ENCODE results near the gene TRMT6. TPM values are rescaled to one million over a fixed set of nuclear protein-coding genes. Genes with fewer than 3 reads are reported as not detected.
A peak's percentile ranks its signal among the peaks of the same experiment; 100 is the strongest.

TRMT6 gene
- polyA plus RNA-seq, 2 of the 4 experiments (the other 2 are of a cell fraction) = 37.4 to 43.1 TPM

GRCh38 chr20:5973971-5974370, 23.6 kb upstream of the TRMT6 start:
- DNase-seq (ENCODE audit: low read depth in 1 of 2, low spot score in 1 of 2) (no peak), FAIRE-seq (peak; percentile 32), ATAC-seq (no peak)
- CTCF ChIA-PET = interaction anchor here (1.4 kb wide), 1 partner anchor 445 kb away, joined by 6 read pairs; no protein-coding TSS in a partner anchor
- POLR2A ChIA-PET = no interaction called here
- WGBS (ENCODE audit: missing lambda C conversion rate) = 94% methylated on average over 4 of the region's 4 CpGs
- peaks cover 54% of the 10 kb centered on the region for H3K4me1 ChIP-seq
- no peak overlapping the region for H3K4me3 ChIP-seq
- H3K9me3 ChIP-seq = no peaks in the 10 kb centered on the region
- peak overlapping the region; percentile 68 for H3K4me2 ChIP-seq
- peak overlapping the region; percentile 74 to 86 for H3K27ac ChIP-seq
- no peak for TF ChIP-seq BHLHE40 (IDR thresholded peaks at IDR 0.05; ENCODE audit: low read depth, low read length)
- TF ChIP-seq RCOR1 (IDR thresholded peaks at IDR 0.05; ENCODE audit: low read depth, low read length) = no peak
- TF ChIP-seq PBX3 (IDR thresholded peaks at IDR 0.05) = no peak
- TF ChIP-seq ESRRA (IDR thresholded peaks at IDR 0.05; ENCODE audit: borderline replicate concordance, low read length) = no peak
- no peak for TF ChIP-seq RNF2 (IDR thresholded peaks at IDR 0.05; ENCODE audit: borderline replicate concordance, low read depth)
- TF ChIP-seq USF2 (IDR thresholded peaks at IDR 0.05) = no peak
- TF ChIP-seq POLR2A (IDR thresholded peaks at IDR 0.05; ENCODE audit: low read length) = no peak
- TF ChIP-seq PHF8 (IDR thresholded peaks at IDR 0.05; ENCODE audit: borderline replicate concordance, low read depth) = no peak
- no peak for TF ChIP-seq TP53 (CRISPR knock-in tag; IDR thresholded peaks at IDR 0.05)
- no peak for TF ChIP-seq HMGXB4 (CRISPR knock-in tag; IDR thresholded peaks at IDR 0.05; ENCODE audit: borderline replicate concordance)
- TF ChIP-seq RARB (CRISPR knock-in tag; IDR thresholded peaks at IDR 0.05) = no peak
- no peak for TF ChIP-seq E2F6 (IDR thresholded peaks at IDR 0.05; ENCODE audit: borderline replicate concordance, low read depth)
- TF ChIP-seq EHMT2 (IDR thresholded peaks at IDR 0.05; ENCODE audit: low read depth) = no peak
- no peak for TF ChIP-seq EHF (CRISPR knock-in tag; IDR thresholded peaks at IDR 0.05)
- TF ChIP-seq HOXB5 (CRISPR knock-in tag; IDR thresholded peaks at IDR 0.05) = no peak
- TF ChIP-seq RAD21 (conservative IDR thresholded peaks at IDR 0.05 in 1 of 2, IDR thresholded peaks at IDR 0.05 in 1 of 2) = no peak
- TF ChIP-seq MAFK (IDR thresholded peaks at IDR 0.05; ENCODE audit: partially characterized antibody) = no peak
- no peak for TF ChIP-seq GATA3 (IDR thresholded peaks at IDR 0.05; ENCODE audit: borderline replicate concordance)
- no peak for TF ChIP-seq NFE2L2 (conservative IDR thresholded peaks at IDR 0.05; ENCODE audit: low read length)
- TF ChIP-seq EP300 (IDR thresholded peaks at IDR 0.05) = no peak

- ChIA-PET POLR2A (interaction anchor here (1.3 kb wide), 1 partner anchor 22 kb away, joined by 4 read pairs; the partner anchor contains the start of genes MCM8 and TRMT6), CTCF (interaction anchor here (1.0 to 1.6 kb wide), 3 partner anchors 30 to 185 kb away, joined by 3 to 4 read pairs (median 3); no protein-coding TSS in a partner anchor)
- H3K9me3 ChIP-seq = no peaks in the 10 kb centered on the region
- H3K4me2 ChIP-seq = peak overlapping the region; percentile 68
- peaks cover 54% of the 10 kb centered on the region for H3K4me1 ChIP-seq
- ATAC-seq = peak; percentile 96
- H3K4me3 ChIP-seq = peak overlapping the region; percentile 6; the same call in 1 of the 3 replicates
- peak; percentile 99 for FAIRE-seq
- 6% methylated on average over 2 of the region's 2 CpGs for WGBS (ENCODE audit: missing lambda C conversion rate)
- H3K27ac ChIP-seq = peak overlapping the region; percentile 74 to 86
- DNase-seq (ENCODE audit: low read depth in 1 of 2, low spot score in 1 of 2) = peak; percentile 93 to 94
- TF ChIP-seq CBX2 (IDR thresholded peaks at IDR 0.05; ENCODE audit: borderline replicate concordance, low read depth) (no peak), ESRRA (IDR thresholded peaks at IDR 0.05; ENCODE audit: borderline replicate concordance, low read length) (no peak), ELK1 (IDR thresholded peaks at IDR 0.05; ENCODE audit: low read depth, low read length) (no peak), CBX8 (IDR thresholded peaks at IDR 0.05) (no peak), FOSL2 (IDR thresholded peaks at IDR 0.05) (peak; percentile 82), FOSL2 (CRISPR knock-in tag; IDR thresholded peaks at IDR 0.05) (peak; percentile 93), EP300 (IDR thresholded peaks at IDR 0.05) (peak; percentile 83 to 86; a peak in 4 of 5 replicates), MAX (IDR thresholded peaks at IDR 0.05) (peak; percentile 62; the same call in 1 of the 2 replicates), JUN (IDR thresholded peaks at IDR 0.05) (peak; percentile 87 to 98), ZC3H11A (IDR thresholded peaks at IDR 0.05) (no peak), NPAS2 (CRISPR knock-in tag; IDR thresholded peaks at IDR 0.05; ENCODE audit: borderline replicate concordance) (no peak), RNF2 (IDR thresholded peaks at IDR 0.05; ENCODE audit: borderline replicate concordance, low read depth) (no peak), CEBPB (IDR thresholded peaks at IDR 0.05) (peak; percentile 97 to 98), HDAC2 (IDR thresholded peaks at IDR 0.05) (no peak), HOXB13 (CRISPR knock-in tag; IDR thresholded peaks at IDR 0.05; ENCODE audit: low read depth) (peak; percentile 42; the same call in 1 of the 2 replicates), GATA3 (IDR thresholded peaks at IDR 0.05; ENCODE audit: borderline replicate concordance) (peak; percentile 81; the same call in 1 of the 2 replicates), ZFP36 (IDR thresholded peaks at IDR 0.05; ENCODE audit: borderline replicate concordance, partially characterized antibody) (no peak)
Observed at GRCh38 chr20:5973172-5973571, 22.8 kb upstream of the TRMT6 start.

All from A549 (cell line).